ENCODE results near the gene LTB4R2. TPM values are rescaled to one million over a fixed set of nuclear protein-coding genes. Genes with fewer than 3 reads are reported as not detected.

The LTB4R2 gene
- total RNA-seq, 1 donor from 2014 or later = 1.8 TPM

DNA sequence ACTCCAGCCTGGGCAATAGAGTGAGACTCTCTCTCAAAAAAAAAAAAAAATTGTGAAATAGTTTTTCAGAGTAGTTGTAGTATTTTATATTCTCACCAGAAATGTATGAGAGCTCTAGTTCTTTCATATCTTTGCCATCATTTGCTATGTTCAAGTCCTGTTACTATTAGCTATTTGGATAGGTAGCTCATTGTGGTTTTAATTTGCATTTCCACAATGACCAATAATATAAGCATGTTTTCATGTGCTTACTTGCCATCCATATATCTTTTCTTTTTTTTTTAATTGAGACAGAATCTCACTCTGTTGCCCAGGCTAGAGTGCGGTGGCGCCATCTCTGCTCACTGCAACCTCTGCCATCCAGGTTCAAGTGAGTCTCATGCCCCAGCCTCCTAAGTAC, 38.2 kb downstream of the LTB4R2 start:
- Histone ChIP-seq H3K4me2 (no peak overlapping the region), H3K27me3 (peaks cover 92% of the 10 kb centered on the region), H3K36me3 (no peaks in the 10 kb centered on the region), H3K9ac (no peak overlapping the region), H3K4me1 (no peaks in the 10 kb centered on the region), H3K27ac (no peak overlapping the region), H4K20me1 (ENCODE audit: low read depth) (no peaks in the 10 kb centered on the region), H3K4me3 (no peak overlapping the region), H3F3A (ENCODE audit: low read depth) (no peaks in the 10 kb centered on the region), H3K9me3 (ENCODE audit: low read depth) (no peaks in the 10 kb centered on the region), H3K79me2 (ENCODE audit: low read depth) (no peaks in the 10 kb centered on the region), H2AFZ (replicated peaks) (no peak overlapping the region)
- Mint-ChIP-seq H3K27ac (no peak overlapping the region), H3K4me1 (no peaks in the 10 kb centered on the region), H3K4me3 (no peak overlapping the region), H3K36me3 (no peaks in the 10 kb centered on the region), H3K27me3 (ENCODE audit: insufficient read depth, low read depth) (peaks cover 29% of the 10 kb centered on the region), H3K9me3 (peaks cover 2% of the 10 kb centered on the region)
- TF ChIP-seq EZH2phosphoT487 (IDR thresholded peaks at IDR 0.05) = no peak
- TF ChIP-seq, protein P1, sequence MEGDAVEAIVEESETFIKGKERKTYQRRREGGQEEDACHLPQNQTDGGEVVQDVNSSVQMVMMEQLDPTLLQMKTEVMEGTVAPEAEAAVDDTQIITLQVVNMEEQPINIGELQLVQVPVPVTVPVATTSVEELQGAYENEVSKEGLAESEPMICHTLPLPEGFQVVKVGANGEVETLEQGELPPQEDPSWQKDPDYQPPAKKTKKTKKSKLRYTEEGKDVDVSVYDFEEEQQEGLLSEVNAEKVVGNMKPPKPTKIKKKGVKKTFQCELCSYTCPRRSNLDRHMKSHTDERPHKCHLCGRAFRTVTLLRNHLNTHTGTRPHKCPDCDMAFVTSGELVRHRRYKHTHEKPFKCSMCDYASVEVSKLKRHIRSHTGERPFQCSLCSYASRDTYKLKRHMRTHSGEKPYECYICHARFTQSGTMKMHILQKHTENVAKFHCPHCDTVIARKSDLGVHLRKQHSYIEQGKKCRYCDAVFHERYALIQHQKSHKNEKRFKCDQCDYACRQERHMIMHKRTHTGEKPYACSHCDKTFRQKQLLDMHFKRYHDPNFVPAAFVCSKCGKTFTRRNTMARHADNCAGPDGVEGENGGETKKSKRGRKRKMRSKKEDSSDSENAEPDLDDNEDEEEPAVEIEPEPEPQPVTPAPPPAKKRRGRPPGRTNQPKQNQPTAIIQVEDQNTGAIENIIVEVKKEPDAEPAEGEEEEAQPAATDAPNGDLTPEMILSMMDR (IDR thresholded peaks at IDR 0.05) = no peak
- TF ChIP-seq EZH2 (IDR thresholded peaks at IDR 0.05) = no peak
- DNase-seq (ENCODE audit: low spot score) = no peak

DNA sequence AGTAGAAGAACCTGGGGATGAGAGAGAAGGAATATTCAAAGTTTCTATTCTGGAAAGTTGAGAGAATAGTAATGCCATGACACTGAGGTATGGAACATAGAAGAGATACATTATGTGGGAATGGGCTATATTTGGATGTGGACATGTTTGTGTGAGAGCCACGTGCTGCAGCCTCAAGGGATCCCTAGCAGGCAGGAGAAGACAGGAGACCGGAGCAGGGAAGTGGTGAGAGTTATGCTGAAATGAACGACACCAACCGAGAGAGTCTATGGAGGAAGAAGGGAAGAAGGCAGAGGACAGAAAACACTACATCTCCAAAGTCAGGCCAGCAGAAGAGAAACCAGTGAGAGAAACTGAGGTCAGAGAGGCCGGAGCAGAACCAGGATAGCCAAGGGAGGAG, 39.8 kb downstream of the LTB4R2 start:
- Histone ChIP-seq H3K36me3 (no peaks in the 10 kb centered on the region), H3K4me2 (no peak overlapping the region), H3K27ac (no peak overlapping the region), H3K4me3 (no peak overlapping the region), H3K9me3 (ENCODE audit: low read depth) (no peaks in the 10 kb centered on the region), H3K79me2 (ENCODE audit: low read depth) (no peaks in the 10 kb centered on the region), H4K20me1 (ENCODE audit: low read depth) (no peaks in the 10 kb centered on the region), H3K27me3 (peaks cover 91% of the 10 kb centered on the region), H2AFZ (replicated peaks) (no peak overlapping the region), H3K4me1 (no peaks in the 10 kb centered on the region), H3F3A (ENCODE audit: low read depth) (no peaks in the 10 kb centered on the region), H3K9ac (no peak overlapping the region)
- Mint-ChIP-seq H3K4me3 (no peak overlapping the region), H3K4me1 (no peaks in the 10 kb centered on the region), H3K27me3 (ENCODE audit: insufficient read depth, low read depth) (peaks cover 34% of the 10 kb centered on the region), H3K36me3 (no peaks in the 10 kb centered on the region), H3K27ac (no peak overlapping the region), H3K9me3 (peaks cover 2% of the 10 kb centered on the region)
- DNase-seq (ENCODE audit: low spot score) = no peak
- TF ChIP-seq, protein P1 (IDR thresholded peaks at IDR 0.05) = no peak
- TF ChIP-seq EZH2phosphoT487 (IDR thresholded peaks at IDR 0.05) (no peak), EZH2 (IDR thresholded peaks at IDR 0.05) (no peak)

DNA sequence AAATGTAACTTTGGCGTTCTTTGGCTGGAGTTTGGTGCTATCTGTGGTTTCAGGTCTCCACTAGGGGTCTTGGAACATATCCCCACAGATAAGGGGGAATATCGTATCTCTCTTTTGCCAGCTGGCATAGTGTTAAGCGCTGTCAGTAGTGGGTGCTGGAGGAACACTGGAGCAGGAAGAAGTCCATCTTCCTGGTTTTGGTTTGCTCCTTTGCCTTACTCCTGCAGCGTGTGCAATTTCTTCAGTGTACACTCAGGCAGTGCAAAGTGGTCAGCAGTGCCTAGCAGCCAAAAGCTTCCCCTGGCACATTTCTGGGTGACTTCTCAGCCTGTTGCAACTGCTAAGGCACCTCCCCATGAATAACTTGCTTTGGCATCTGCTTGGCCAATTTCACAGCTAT, 41.6 kb downstream of the LTB4R2 start:
- H3K9ac ChIP-seq = no peak overlapping the region
- no peak overlapping the region for H3K4me3 ChIP-seq
- H3K27me3 ChIP-seq = peaks cover 95% of the 10 kb centered on the region
- no peak overlapping the region for H3K4me2 ChIP-seq
- H3K9me3 ChIP-seq (ENCODE audit: low read depth) = no peaks in the 10 kb centered on the region
- H3F3A ChIP-seq (ENCODE audit: low read depth) = no peaks in the 10 kb centered on the region
- no peak overlapping the region for H3K4me3 Mint-ChIP-seq
- no peak for DNase-seq (ENCODE audit: low spot score)
- H3K36me3 ChIP-seq = no peaks in the 10 kb centered on the region
- no peak overlapping the region for H2AFZ ChIP-seq (replicated peaks)
- H3K4me1 ChIP-seq = no peaks in the 10 kb centered on the region
- H3K79me2 ChIP-seq (ENCODE audit: low read depth) = no peaks in the 10 kb centered on the region
- H3K27ac ChIP-seq = no peak overlapping the region
- peaks cover 38% of the 10 kb centered on the region for H3K27me3 Mint-ChIP-seq (ENCODE audit: insufficient read depth, low read depth)
- H4K20me1 ChIP-seq (ENCODE audit: low read depth) = no peaks in the 10 kb centered on the region
- no peaks in the 10 kb centered on the region for H3K4me1 Mint-ChIP-seq
- TF ChIP-seq, protein P1 (IDR thresholded peaks at IDR 0.05) = no peak
- TF ChIP-seq EZH2phosphoT487 (IDR thresholded peaks at IDR 0.05) = no peak
- TF ChIP-seq EZH2 (IDR thresholded peaks at IDR 0.05) = no peak
- H3K36me3 Mint-ChIP-seq = no peaks in the 10 kb centered on the region
- H3K27ac Mint-ChIP-seq = no peak overlapping the region
- H3K9me3 Mint-ChIP-seq = peaks cover 2% of the 10 kb centered on the region
